H1 (cell line): ENCODE measurements around the gene UBE2D4. TPM values are rescaled to one million over a fixed set of nuclear protein-coding genes. Genes with fewer than 3 reads are reported as not detected.

Experiments
- CTCF ChIA-PET: fragments of 300-600 bp; sonication (Branson Sonifier 250); formaldehyde crosslinking; loops from one replicate; lab custom pipeline; 2021; ENCODE audit not compliant: partially characterized antibody; lab: Charles Lee
- POLR2A ChIA-PET: fragments of 300-600 bp; sonication (Branson Sonifier 250); formaldehyde crosslinking; loops from one replicate; lab custom pipeline; 2021; ENCODE audit warnings: inconsistent platforms; ENCODE audit not compliant: partially characterized antibody; lab: Charles Lee
- DNase-seq, 2 experiments: peaks; one replicate each; pipeline versions ENCODE4 v3.0.0 to v3.0.0-alpha.2; 2010 to 2022; ENCODE audit warnings: low spot score in 2 of 2, low read depth in 1 of 2, mixed read lengths in 1 of 2
- FAIRE-seq: peaks from 2 replicates; lab custom pipeline; 2011; peaks lifted over from hg19 to GRCh38; lab: Jason Lieb, UNC
- H2AFZ ChIP-seq: 2 replicates; pipeline ENCODE4 v1.8.1; 2012; ENCODE audit warnings: low read length, inconsistent platforms
- H2AK5ac ChIP-seq: 2 replicates; pipeline ENCODE4 v1.6.1; 2013; ENCODE audit warnings: low read depth, low read length
- H2BK120ac ChIP-seq: replicated peaks from 2 replicates; pipeline ENCODE3; 2013; ENCODE audit warnings: low read depth, low read length, inconsistent platforms
- H2BK12ac ChIP-seq: 2 replicates; pipeline ENCODE4 v1.6.1; 2013; ENCODE audit warnings: low read depth, low read length
- H2BK15ac ChIP-seq: 2 replicates; pipeline ENCODE4 v1.6.1; 2013; ENCODE audit warnings: low read length
- H2BK20ac ChIP-seq: 2 replicates; pipeline ENCODE4 v1.6.1; 2013; ENCODE audit warnings: low read length
- H2BK5ac ChIP-seq: 2 replicates; pipeline ENCODE4 v1.6.1; 2013; ENCODE audit warnings: low read depth, low read length
- H3K14ac ChIP-seq: 2 replicates; pipeline ENCODE4 v1.6.1; 2013; ENCODE audit warnings: inconsistent platforms; ENCODE audit not compliant: insufficient read length
- H3K18ac ChIP-seq: 2 replicates; pipeline ENCODE4 v1.6.1; 2013; ENCODE audit warnings: low read length; ENCODE audit errors: extremely low read depth
- H3K23ac ChIP-seq: 2 replicates; pipeline ENCODE4 v1.6.1; 2013; ENCODE audit warnings: inconsistent platforms; ENCODE audit not compliant: insufficient read length
- H3K23me2 ChIP-seq: 2 replicates; pipeline ENCODE4 v1.6.1; 2013; ENCODE audit warnings: low read depth, low read length
- H3K27ac ChIP-seq: 2 replicates; pipeline ENCODE4 v1.6.1; 2011; ENCODE audit warnings: low read depth, low read length, inconsistent platforms
- H3K27me3 ChIP-seq, 4 experiments: replicated peaks in 1 of 4; 1 replicate in 1 of 4; 2 replicates in 3 of 4; pipeline versions ENCODE4 v1.6.1 to v1.8.1; 2011 to 2013; ENCODE audit warnings: low read length in 3 of 4, mild to moderate bottlenecking in 3 of 4, inconsistent platforms in 2 of 4, mixed read lengths in 2 of 4, moderate library complexity in 1 of 4; ENCODE audit not compliant: control insufficient read depth in 3 of 4, insufficient read depth in 3 of 4; ENCODE audit errors: extremely low read depth in 1 of 4
- H3K36me3 ChIP-seq, 4 experiments: 2 replicates each; pipeline versions ENCODE4 v1.6.1 to v1.8.1; 2011 to 2013; ENCODE audit warnings: mild to moderate bottlenecking in 4 of 4, low read length in 3 of 4, moderate library complexity in 2 of 4, control low read depth in 1 of 4, inconsistent platforms in 1 of 4; ENCODE audit not compliant: insufficient read depth in 4 of 4, control insufficient read depth in 2 of 4
- H3K4ac ChIP-seq: replicated peaks from 2 replicates; pipeline ENCODE3; 2013; ENCODE audit warnings: low read length, low read depth, mixed read lengths, inconsistent platforms; ENCODE audit not compliant: insufficient read length
- H3K4me1 ChIP-seq, 4 experiments: replicated peaks in 1 of 4; 1 replicate in 1 of 4; 2 replicates in 3 of 4; pipeline versions ENCODE4 v1.6.1 to v1.8.1; 2011 to 2013; ENCODE audit warnings: low read length in 3 of 4, inconsistent platforms in 2 of 4, mixed read lengths in 1 of 4; ENCODE audit not compliant: insufficient read depth in 4 of 4, control insufficient read depth in 3 of 4
- H3K4me2 ChIP-seq, 2 experiments: 2 replicates each; pipeline versions ENCODE4 v1.6.1 to v1.8.1; 2011 to 2013; ENCODE audit warnings: low read depth in 2 of 2, low read length in 2 of 2, control low read depth in 1 of 2, inconsistent platforms in 1 of 2, mild to moderate bottlenecking in 1 of 2; ENCODE audit not compliant: insufficient read depth in 1 of 2
- H3K4me3 ChIP-seq, 4 experiments: fragments of 200-600, 300-600 bp in 1 of 4; sonication (generic), shearing (Covaris generic), sonication (Bioruptor Twin) in 1 of 4; 2 replicates each; pipeline versions ENCODE4 v1.5.1 to v1.8.1; 2011 to 2016; ENCODE audit warnings: low read length in 4 of 4, low read depth in 3 of 4, control low read depth in 2 of 4, inconsistent platforms in 2 of 4, mild to moderate bottlenecking in 2 of 4, mixed read lengths in 1 of 4, moderate library complexity in 1 of 4; ENCODE audit not compliant: insufficient read depth in 2 of 4; ENCODE audit errors: extremely low read depth in 1 of 4
- H3K56ac ChIP-seq: replicated peaks from 2 replicates; pipeline ENCODE3; 2013; ENCODE audit warnings: low read depth, mild to moderate bottlenecking, mixed read lengths, low read length, inconsistent platforms; ENCODE audit not compliant: insufficient read length
- H3K79me1 ChIP-seq: 2 replicates; pipeline ENCODE4 v1.6.1; 2013; ENCODE audit warnings: low read depth, low read length, control low read depth
- H3K79me2 ChIP-seq, 2 experiments: 2 replicates each; pipeline versions ENCODE4 v1.6.1 to v1.8.1; 2012 to 2013; ENCODE audit warnings: low read length in 2 of 2, mild to moderate bottlenecking in 2 of 2, inconsistent platforms in 1 of 2; ENCODE audit not compliant: insufficient read depth in 2 of 2, control insufficient read depth in 1 of 2
- H3K9ac ChIP-seq, 4 experiments: replicated peaks in 1 of 4; 1 replicate in 1 of 4; 2 replicates in 3 of 4; pipeline versions ENCODE4 v1.6.1 to v1.8.1; 2011 to 2013; ENCODE audit warnings: low read depth in 3 of 4, low read length in 3 of 4, control low read depth in 2 of 4, mild to moderate bottlenecking in 2 of 4, moderate library complexity in 2 of 4, inconsistent platforms in 1 of 4; ENCODE audit errors: extremely low read depth in 1 of 4
- H3K9me3 ChIP-seq, 2 experiments: 2 replicates each; pipeline versions ENCODE4 v1.6.1 to v1.8.1; 2012 to 2013; ENCODE audit warnings: mild to moderate bottlenecking in 2 of 2, moderate library complexity in 2 of 2, control low read depth in 1 of 2, inconsistent platforms in 1 of 2, low read depth in 1 of 2, low read length in 1 of 2, mixed read lengths in 1 of 2; ENCODE audit not compliant: insufficient read depth in 2 of 2
- H4K20me1 ChIP-seq, 2 experiments: replicated peaks in 1 of 2; 2 replicates each; pipeline versions ENCODE3 to v1.8.1; 2011 to 2013; ENCODE audit warnings: inconsistent platforms in 2 of 2, low read length in 2 of 2, mild to moderate bottlenecking in 1 of 2; ENCODE audit not compliant: insufficient read depth in 2 of 2, control insufficient read depth in 1 of 2
- H4K5ac ChIP-seq: 2 replicates; pipeline ENCODE4 v1.6.1; 2013; ENCODE audit warnings: low read length, low read depth, mixed read lengths, inconsistent platforms; ENCODE audit not compliant: insufficient read length
- H4K8ac ChIP-seq: 2 replicates; pipeline ENCODE4 v1.8.0; 2013; ENCODE audit warnings: mild to moderate bottlenecking, moderate library complexity, low read length, inconsistent platforms; ENCODE audit not compliant: insufficient read depth; ENCODE audit errors: extremely low read depth
- H4K91ac ChIP-seq: replicated peaks from 2 replicates; pipeline ENCODE3; 2013; ENCODE audit warnings: low read length, mixed read lengths, inconsistent platforms; ENCODE audit not compliant: insufficient read length
- BRCA1 ChIP-seq: IDR thresholded peaks from 2 replicates; pipeline ENCODE4 v1.6.1; 2012; ENCODE audit warnings: low read depth, low read length, improper control_type of control experiment
- CREB1 ChIP-seq: IDR thresholded peaks from 2 replicates; pipeline ENCODE4 v1.6.1; 2012; ENCODE audit warnings: inconsistent platforms
- KDM1A ChIP-seq: fragments of 200-600, 300-600 bp; sonication (generic); IDR thresholded peaks from 2 replicates; pipeline ENCODE4 v1.7.1; 2016; ENCODE audit warnings: mild to moderate bottlenecking, low read length, borderline replicate concordance
- MAFK ChIP-seq: IDR thresholded peaks from 2 replicates; pipeline ENCODE4 v1.6.1; 2012; ENCODE audit warnings: low read depth, mild to moderate bottlenecking, improper control_type of control experiment, low read length
- RNF2 ChIP-seq: fragments of 200-900, 300-1000 bp; sonication (generic); IDR thresholded peaks from 2 replicates; pipeline ENCODE4 v1.7.1; 2016; ENCODE audit warnings: borderline replicate concordance, low read depth, mild to moderate bottlenecking, antibody characterized with exemption, low read length; ENCODE audit not compliant: poor library complexity, severe bottlenecking; ENCODE audit errors: missing control alignments
- SP2 ChIP-seq: IDR thresholded peaks from 2 replicates; pipeline ENCODE4 v1.6.1; 2012; ENCODE audit warnings: mild to moderate bottlenecking, low read length, inconsistent platforms
- TBP ChIP-seq: IDR thresholded peaks from 2 replicates; pipeline ENCODE4 v1.6.1; 2011; ENCODE audit warnings: low read depth, low read length, improper control_type of control experiment
- TCF12 ChIP-seq: IDR thresholded peaks from 2 replicates; pipeline ENCODE4 v1.6.1; 2011; ENCODE audit warnings: low read depth, mild to moderate bottlenecking, low read length
- YY1 ChIP-seq: IDR thresholded peaks from 2 replicates; pipeline ENCODE4 v1.6.1; 2011; ENCODE audit warnings: low read depth, mild to moderate bottlenecking, low read length
- WGBS, 2 experiments: shearing (Covaris generic) in 1 of 2; methylation state at CpG; one replicate each; pipeline versions ENCODE4 v1.1.6 to v1.1.7; 2013 to 2015; ENCODE audit warnings: low lambda C conversion rate in 2 of 2, mixed read lengths in 2 of 2, inconsistent platforms in 1 of 2, low coverage in 1 of 2, missing lambda C conversion rate in 1 of 2; ENCODE audit not compliant: insufficient replicate concordance in 2 of 2, insufficient coverage in 1 of 2, insufficient read length in 1 of 2; ENCODE audit errors: extremely low coverage in 1 of 2, missing lambda C conversion rate in 1 of 2; 5-methylcytosine and 5-hydroxymethylcytosine counted together
- polyA plus RNA-seq, 7 experiments: library from polyadenylated mRNA; depleted of rRNA in 3 of 7; stranded (reverse) in 5 of 7; unstranded in 2 of 7; fragments of >200 nt in 5 of 7; fragments of 200-250 nt in 2 of 7; gene quantifications; 1 replicate in 5 of 7; 2 replicates in 1 of 7; 4 replicates in 1 of 7; pipeline versions ENCODE4 v1.2.1 to v1.2.3, GENCODE V29; 2011 to 2013; ENCODE audit warnings: missing spikeins in 2 of 7, mixed read lengths in 2 of 7
- total RNA-seq: library from RNA; stranded (reverse); fragmentation: NEBNext Ultra II Directional; extraction: Animal tissue kit (Norgen Biotek cat#: 25700); gene quantifications from 2 replicates; pipeline ENCODE4 v1.2.1, GENCODE V29; 2021

Gene UBE2D4
- total and polyA plus RNA-seq, 2 of the 8 experiments (the other 6 are each of a cell fraction or from before 2014, with no cell fraction given) = 3.4 to 9.4 TPM

DNA sequence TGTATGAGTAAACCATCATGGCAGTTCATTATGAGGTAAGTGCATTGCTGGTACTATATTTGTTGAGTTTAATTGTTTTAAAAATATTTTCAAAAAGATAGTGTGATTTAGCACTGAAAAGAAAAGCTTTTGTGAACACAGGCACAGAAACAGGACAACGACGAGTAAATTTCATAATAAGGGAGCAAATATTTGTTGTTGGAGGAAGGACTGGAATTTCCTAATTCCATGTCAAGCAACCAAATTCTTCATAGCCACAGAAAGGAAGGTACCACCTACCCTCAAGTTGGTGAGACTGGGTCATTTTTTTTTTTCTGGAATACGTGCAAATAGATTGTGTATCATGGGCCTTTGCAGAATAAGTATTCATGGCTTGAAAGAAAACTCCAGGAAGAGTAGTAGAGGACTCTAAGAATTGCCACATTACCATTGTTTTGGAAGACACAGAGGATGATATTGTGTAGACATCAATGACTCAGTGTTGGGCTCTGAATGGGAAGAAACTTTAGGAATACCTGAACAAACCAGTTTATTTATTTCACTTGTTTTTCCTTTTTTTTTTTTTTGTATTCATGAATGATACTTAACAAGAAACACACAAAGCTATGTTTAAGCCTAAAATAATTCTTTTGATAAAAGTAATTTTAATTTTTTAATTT lies 7.8 kb downstream of the UBE2D4 start:
- H3K14ac ChIP-seq = no peak overlapping the region
- no peak overlapping the region for H2AFZ ChIP-seq
- no peak overlapping the region for H2BK120ac ChIP-seq
- H3K36me3 ChIP-seq = no peaks in the 10 kb centered on the region
- H4K5ac ChIP-seq = no peak overlapping the region
- no peak overlapping the region for H3K23ac ChIP-seq
- no peak overlapping the region for H2BK12ac ChIP-seq
- WGBS, 2 experiments = 91% methylated on average over 3 of the region's 3 CpGs; no CpG with 5 or more reads in 1 of the 2 experiments
- ChIA-PET POLR2A (no interaction called here), CTCF (interaction anchor here (0.6 kb wide), 1 partner anchor 1838 kb away, joined by 3 read pairs; no protein-coding TSS in a partner anchor)
- H3K56ac ChIP-seq = no peak overlapping the region
- no peaks in the 10 kb centered on the region for H3K79me1 ChIP-seq
- no peaks in the 10 kb centered on the region for H3K4me1 ChIP-seq
- H3K27me3 ChIP-seq = no peaks in the 10 kb centered on the region
- H3K18ac ChIP-seq = no peak overlapping the region
- no peak overlapping the region for H2BK20ac ChIP-seq
- no peak overlapping the region for H3K4me2 ChIP-seq
- H4K20me1 ChIP-seq = no peaks in the 10 kb centered on the region
- H3K23me2 ChIP-seq = no peaks in the 10 kb centered on the region
- H3K4me3 ChIP-seq = no peak overlapping the region
- no peak overlapping the region for H4K91ac ChIP-seq
- H3K27ac ChIP-seq = no peak overlapping the region
- H2BK15ac ChIP-seq = no peak overlapping the region
- H3K9me3 ChIP-seq = no peaks in the 10 kb centered on the region
- DNase-seq (no peak), FAIRE-seq (no peak)
- no peak overlapping the region for H2BK5ac ChIP-seq
- H3K79me2 ChIP-seq = no peaks in the 10 kb centered on the region
- no peak overlapping the region for H2AK5ac ChIP-seq
- H4K8ac ChIP-seq = no peak overlapping the region
- no peak overlapping the region for H3K4ac ChIP-seq
- no peak overlapping the region for H3K9ac ChIP-seq
- no peak for TF ChIP-seq MAFK
- TF ChIP-seq CREB1 = no peak
- no peak for TF ChIP-seq BRCA1
- no peak for TF ChIP-seq SP2
- no peak for TF ChIP-seq RNF2
- no peak for TF ChIP-seq TBP
- TF ChIP-seq KDM1A = no peak
- TF ChIP-seq TCF12 = no peak
- TF ChIP-seq YY1 = no peak
